ENCODE data around the gene FNDC11. TPM values are rescaled to one million over a fixed set of nuclear protein-coding genes. Genes with fewer than 3 reads are reported as not detected.

Gene FNDC11
- total RNA-seq, 2 experiments from 2014 or later: 0.41 to 3.0 TPM

DNA sequence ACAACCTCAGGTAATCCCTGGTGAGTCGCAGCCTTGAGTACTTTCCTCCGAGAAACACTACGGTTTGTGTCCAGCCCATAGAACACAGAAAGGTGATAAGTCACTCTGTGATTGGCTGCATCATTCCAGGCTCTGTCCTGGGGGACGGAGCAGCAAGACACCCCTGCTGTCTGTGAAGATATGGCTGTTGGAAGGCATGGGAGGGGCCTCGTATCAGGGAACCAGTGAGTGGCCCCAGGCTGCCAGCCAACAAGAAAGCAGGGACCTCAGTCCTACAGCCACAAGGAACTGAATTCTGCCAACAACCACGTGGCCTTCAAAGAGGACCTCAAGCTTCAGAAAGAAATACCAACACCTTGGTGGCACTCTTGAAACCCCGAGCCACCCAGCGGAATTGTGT, 48.7 kb upstream of the FNDC11 start:
- ChIA-PET POLR2A (no interaction called here), CTCF (ENCODE audit: unreplicated experiment) (no interaction called here)
- Histone ChIP-seq H3K36me3 (ENCODE audit: insufficient read depth, low read length) (no peaks in the 10 kb centered on the region), H3K4me1 (ENCODE audit: insufficient read depth, low read length, poor library complexity, severe bottlenecking) (peaks cover 21% of the 10 kb centered on the region), H3K9me3 (ENCODE audit: low read length) (no peaks in the 10 kb centered on the region), H3K79me2 (ENCODE audit: insufficient read depth, low read depth, low read length) (no peaks in the 10 kb centered on the region), H3K27ac (ENCODE audit: low read depth, low read length, poor library complexity, severe bottlenecking) (no peak overlapping the region), H4K20me1 (ENCODE audit: insufficient read depth, low read length) (no peaks in the 10 kb centered on the region), H2AFZ (ENCODE audit: low read length) (no peak overlapping the region), H3K4me2 (ENCODE audit: low read length) (no peak overlapping the region), H3K4me3 (ENCODE audit: low read depth, low read length, poor library complexity, severe bottlenecking) (no peak overlapping the region), H3K9me2 (ENCODE audit: insufficient read depth, low read length) (no peaks in the 10 kb centered on the region)
- no peak for TF ChIP-seq EZH2phosphoT487 (IDR thresholded peaks at IDR 0.05; ENCODE audit: borderline replicate concordance, low read depth, low read length)
- TF ChIP-seq, protein P1, sequence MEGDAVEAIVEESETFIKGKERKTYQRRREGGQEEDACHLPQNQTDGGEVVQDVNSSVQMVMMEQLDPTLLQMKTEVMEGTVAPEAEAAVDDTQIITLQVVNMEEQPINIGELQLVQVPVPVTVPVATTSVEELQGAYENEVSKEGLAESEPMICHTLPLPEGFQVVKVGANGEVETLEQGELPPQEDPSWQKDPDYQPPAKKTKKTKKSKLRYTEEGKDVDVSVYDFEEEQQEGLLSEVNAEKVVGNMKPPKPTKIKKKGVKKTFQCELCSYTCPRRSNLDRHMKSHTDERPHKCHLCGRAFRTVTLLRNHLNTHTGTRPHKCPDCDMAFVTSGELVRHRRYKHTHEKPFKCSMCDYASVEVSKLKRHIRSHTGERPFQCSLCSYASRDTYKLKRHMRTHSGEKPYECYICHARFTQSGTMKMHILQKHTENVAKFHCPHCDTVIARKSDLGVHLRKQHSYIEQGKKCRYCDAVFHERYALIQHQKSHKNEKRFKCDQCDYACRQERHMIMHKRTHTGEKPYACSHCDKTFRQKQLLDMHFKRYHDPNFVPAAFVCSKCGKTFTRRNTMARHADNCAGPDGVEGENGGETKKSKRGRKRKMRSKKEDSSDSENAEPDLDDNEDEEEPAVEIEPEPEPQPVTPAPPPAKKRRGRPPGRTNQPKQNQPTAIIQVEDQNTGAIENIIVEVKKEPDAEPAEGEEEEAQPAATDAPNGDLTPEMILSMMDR (conservative IDR thresholded peaks at IDR 0.05; ENCODE audit: low read length): no peak
- no TSS peak for BruUV-seq (replicated peaks)
- intact Hi-C loops (cut with micrococcal nuclease; ENCODE audit: unreplicated experiment): no loop called here
- DNase-seq (ENCODE audit: low spot score): no peak

DNA sequence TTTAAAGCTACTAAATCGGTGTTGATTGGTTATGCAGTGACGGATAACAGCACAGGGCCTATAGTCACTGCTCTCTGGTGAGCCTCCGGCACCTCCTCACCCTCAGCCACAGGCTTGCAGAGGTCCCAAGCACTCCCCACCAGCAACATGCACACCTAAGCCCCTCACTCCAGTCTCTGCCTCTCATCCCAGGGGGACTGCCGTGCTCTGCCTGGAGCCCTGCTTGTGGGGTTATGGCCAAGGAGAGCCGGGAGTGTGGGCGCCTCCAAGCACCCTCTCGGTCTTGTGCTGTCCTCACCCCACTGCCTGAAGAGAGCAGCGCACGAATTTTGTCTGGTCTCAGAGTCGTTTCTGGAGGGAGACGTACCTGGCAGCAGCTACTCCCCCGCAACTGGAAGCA, 48.2 kb upstream of the FNDC11 start:
- no TSS peak for BruUV-seq (replicated peaks)
- no peaks in the 10 kb centered on the region for H4K20me1 ChIP-seq (ENCODE audit: insufficient read depth, low read length)
- no peak for DNase-seq (ENCODE audit: low spot score)
- H2AFZ ChIP-seq (ENCODE audit: low read length): no peak overlapping the region
- intact Hi-C loops (cut with micrococcal nuclease; ENCODE audit: unreplicated experiment): no loop called here
- H3K9me2 ChIP-seq (ENCODE audit: insufficient read depth, low read length): no peaks in the 10 kb centered on the region
- TF ChIP-seq, protein P1 (conservative IDR thresholded peaks at IDR 0.05; ENCODE audit: low read length): no peak
- no peak for TF ChIP-seq EZH2phosphoT487 (IDR thresholded peaks at IDR 0.05; ENCODE audit: borderline replicate concordance, low read depth, low read length)
- H3K4me2 ChIP-seq (ENCODE audit: low read length): no peak overlapping the region
- no peak overlapping the region for H3K27ac ChIP-seq (ENCODE audit: low read depth, low read length, poor library complexity, severe bottlenecking)
- ChIA-PET CTCF (ENCODE audit: unreplicated experiment) (no interaction called here), POLR2A (no interaction called here)
- H3K9me3 ChIP-seq (ENCODE audit: low read length): no peaks in the 10 kb centered on the region
- no peak overlapping the region for H3K4me3 ChIP-seq (ENCODE audit: low read depth, low read length, poor library complexity, severe bottlenecking)
- H3K4me1 ChIP-seq (ENCODE audit: insufficient read depth, low read length, poor library complexity, severe bottlenecking): peaks cover 21% of the 10 kb centered on the region
- no peaks in the 10 kb centered on the region for H3K79me2 ChIP-seq (ENCODE audit: insufficient read depth, low read depth, low read length)
- H3K36me3 ChIP-seq (ENCODE audit: insufficient read depth, low read length): no peaks in the 10 kb centered on the region

DNA sequence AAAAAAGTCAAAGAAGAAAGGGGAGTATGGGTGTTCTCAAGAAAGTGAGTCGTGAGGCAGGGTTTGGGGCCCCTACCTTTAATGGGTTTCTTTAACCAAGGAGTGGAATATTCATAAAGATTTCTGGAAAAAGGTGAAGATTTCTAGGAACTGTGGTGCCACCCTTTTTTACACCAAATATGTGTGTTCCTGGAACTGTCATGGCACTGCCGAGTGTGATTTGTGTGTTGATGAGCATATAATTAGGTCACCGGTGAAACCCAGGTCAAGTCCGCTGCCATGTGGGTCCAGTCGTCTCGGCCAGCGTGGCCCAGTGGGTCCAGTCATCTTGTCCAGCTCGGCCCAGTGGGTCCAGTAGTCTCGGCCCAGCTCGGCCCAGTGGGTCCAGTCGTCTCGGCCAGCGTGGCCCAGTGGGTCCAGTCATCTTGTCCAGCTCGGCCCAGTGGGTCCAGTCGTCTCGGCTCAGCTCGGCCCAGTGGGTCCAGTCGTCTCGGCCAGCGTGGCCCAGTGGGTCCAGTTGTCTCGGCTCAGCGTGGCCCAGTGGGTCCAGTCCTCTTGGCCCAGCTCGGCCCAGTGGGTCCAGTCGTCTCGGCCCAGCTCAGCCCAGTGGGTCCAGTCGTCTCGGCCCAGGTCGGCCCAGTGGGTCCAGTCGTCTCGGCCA, 46.7 kb upstream of the FNDC11 start:
- CTCF ChIA-PET (ENCODE audit: unreplicated experiment): no interaction called here
- H3K27ac ChIP-seq (ENCODE audit: low read depth, low read length, poor library complexity, severe bottlenecking): no peak overlapping the region
- H3K4me3 ChIP-seq (ENCODE audit: low read depth, low read length, poor library complexity, severe bottlenecking): no peak overlapping the region
- H2AFZ ChIP-seq (ENCODE audit: low read length): no peak overlapping the region
- no peaks in the 10 kb centered on the region for H4K20me1 ChIP-seq (ENCODE audit: insufficient read depth, low read length)
- peaks cover 13% of the 10 kb centered on the region for H3K4me1 ChIP-seq (ENCODE audit: insufficient read depth, low read length, poor library complexity, severe bottlenecking)
- no peak for DNase-seq (ENCODE audit: low spot score)
- intact Hi-C loops (cut with micrococcal nuclease; ENCODE audit: unreplicated experiment): no loop called here
- BruUV-seq (replicated peaks): no TSS peak
- POLR2A ChIA-PET: no interaction called here
- H3K36me3 ChIP-seq (ENCODE audit: insufficient read depth, low read length): no peaks in the 10 kb centered on the region
- H3K9me3 ChIP-seq (ENCODE audit: low read length): no peaks in the 10 kb centered on the region
- H3K9me2 ChIP-seq (ENCODE audit: insufficient read depth, low read length): no peaks in the 10 kb centered on the region
- no peak overlapping the region for H3K4me2 ChIP-seq (ENCODE audit: low read length)
- H3K79me2 ChIP-seq (ENCODE audit: insufficient read depth, low read depth, low read length): no peaks in the 10 kb centered on the region
- TF ChIP-seq, protein P1 (conservative IDR thresholded peaks at IDR 0.05; ENCODE audit: low read length): no peak
- no peak for TF ChIP-seq EZH2phosphoT487 (IDR thresholded peaks at IDR 0.05; ENCODE audit: borderline replicate concordance, low read depth, low read length)
